Left ventricle myocardium inferior (tissue), 1 donor: ENCODE measurements around the gene CARD19. TPM values are rescaled to one million over a fixed set of nuclear protein-coding genes. Genes with fewer than 3 reads are reported as not detected.
A peak's percentile ranks its signal among the peaks of the same experiment; 100 is the strongest.

Source experiments
- DNase-seq: peaks from one replicate; pipeline ENCODE4 v3.0.0-alpha.2; 2020
- H3K27ac ChIP-seq: fragments of 200-600 bp; replicated peaks from 2 replicates; pipeline ENCODE4 v1.8.0; 2021
- H3K27me3 ChIP-seq: fragments of 200-600 bp; 2 replicates; pipeline ENCODE4 v1.8.0; 2021; ENCODE audit warnings: low read depth
- H3K36me3 ChIP-seq: fragments of 200-600 bp; 2 replicates; pipeline ENCODE4 v1.8.0; 2021
- H3K4me1 ChIP-seq: fragments of 200-600 bp; 2 replicates; pipeline ENCODE4 v1.8.0; 2021
- H3K4me3 ChIP-seq: fragments of 200-600 bp; 2 replicates; pipeline ENCODE4 v1.8.0; 2021; ENCODE audit warnings: mild to moderate bottlenecking, moderate library complexity
- H3K9me3 ChIP-seq: fragments of 200-600 bp; replicated peaks from 2 replicates; pipeline ENCODE4 v1.8.0; 2021
- CTCF ChIP-seq: fragments of 200-600 bp; IDR thresholded peaks from 2 replicates; pipeline ENCODE4 v1.8.0; 2021; ENCODE audit warnings: antibody characterized with exemption, mild to moderate bottlenecking, borderline replicate concordance
- intact Hi-C: fragments of 100-400 bp; cut with micrococcal nuclease; formaldehyde crosslinking; loops from one replicate; pipeline ENCODE4 v1.11.0; 2022
- total RNA-seq: library from RNA; stranded (reverse); fragmentation: NEBNext Ultra II Directional; extraction: Animal tissue kit (Norgen Biotek cat#: 25700); gene quantifications from one replicate; pipeline ENCODE4 v1.2.1, GENCODE V29; 2021
- donor health status: DM: no; HTN: yes; CAD: no; lungs with severe emphysema.

Gene CARD19
- total RNA-seq, 1 donor from 2014 or later: 35.8 TPM

GRCh38 chr9:93132946-93133680, 37.1 kb downstream of the CARD19 start:
- peaks cover 74% of the 10 kb centered on the region for H3K4me1 ChIP-seq
- no peak for TF ChIP-seq CTCF
- peak overlapping the region; percentile 87 for H3K4me3 ChIP-seq
- no peaks in the 10 kb centered on the region for H3K27me3 ChIP-seq
- H3K9me3 ChIP-seq: no peaks in the 10 kb centered on the region
- intact Hi-C loops: no loop called here
- DNase-seq: no peak
- peak overlapping the region; percentile 93 for H3K27ac ChIP-seq
- no peaks in the 10 kb centered on the region for H3K36me3 ChIP-seq

GRCh38 chr9:93133681-93134014, 37.6 kb downstream of the CARD19 start:
- H3K4me3 ChIP-seq: peak overlapping the region; percentile 87
- H3K4me1 ChIP-seq: peaks cover 69% of the 10 kb centered on the region
- TF ChIP-seq CTCF: no peak
- H3K27ac ChIP-seq: peak overlapping the region; percentile 93
- DNase-seq: peak; percentile 75
- H3K27me3 ChIP-seq: no peaks in the 10 kb centered on the region
- H3K9me3 ChIP-seq: peaks cover 4% of the 10 kb centered on the region
- intact Hi-C loops: no loop called here
- no peaks in the 10 kb centered on the region for H3K36me3 ChIP-seq

- no peaks in the 10 kb centered on the region for H3K36me3 ChIP-seq
- intact Hi-C loops: no loop called here
- peak within 1 kb of the TSS; percentile 93 for H3K27ac ChIP-seq
- H3K27me3 ChIP-seq: no peaks in the 10 kb centered on the region
- peak; percentile 76 for DNase-seq
- H3K4me3 ChIP-seq: peak within 1 kb of the TSS; percentile 87
- peak; percentile 12 for TF ChIP-seq CTCF
- H3K4me1 ChIP-seq: peaks cover 64% of the 10 kb centered on the region
- peaks cover 4% of the 10 kb centered on the region for H3K9me3 ChIP-seq
These were observed 38.2 kb downstream of the CARD19 start, which contains the start of gene NINJ1 for GRCh38 chr9:93134015-93134739. Gene NINJ1 (minus strand): TSS chr9:93134251. CDS start chr9:93134217, 34 bp downstream.

GRCh38 chr9:93134740-93135444, 38.9 kb downstream of the CARD19 start:
- TF ChIP-seq CTCF: no peak
- H3K9me3 ChIP-seq: peaks cover 4% of the 10 kb centered on the region
- intact Hi-C loops: no loop called here
- no peak for DNase-seq
- H3K36me3 ChIP-seq: no peaks in the 10 kb centered on the region
- H3K27me3 ChIP-seq: no peaks in the 10 kb centered on the region
- H3K27ac ChIP-seq: peak overlapping the region; percentile 93
- H3K4me1 ChIP-seq: peaks cover 56% of the 10 kb centered on the region
- H3K4me3 ChIP-seq: peak overlapping the region; percentile 87

- intact Hi-C loops: no loop called here
- Histone ChIP-seq H3K4me1 (peaks cover 45% of the 10 kb centered on the region), H3K27me3 (no peaks in the 10 kb centered on the region), H3K4me3 (peak overlapping the region; percentile 27), H3K27ac (peak overlapping the region; percentile 6), H3K36me3 (no peaks in the 10 kb centered on the region), H3K9me3 (peaks cover 4% of the 10 kb centered on the region)
- DNase-seq: no peak
- no peak for TF ChIP-seq CTCF
These were observed 40.0 kb downstream of the CARD19 start for GRCh38 chr9:93136011-93136440.
